K562 (cell line): ENCODE data around the gene NLGN2. TPM values are rescaled to one million over a fixed set of nuclear protein-coding genes. Genes with fewer than 3 reads are reported as not detected.

Experiments used
- ATAC-seq: fragments of 200-7000 bp; cut with Tn5 transposase; 3 replicates; pipeline ENCODE4 v1.9.1; 2020; ENCODE audit warnings: moderate library complexity
- BruUV-seq: library from RNA; stranded (reverse); fragments of 400-500 nt; replicated peaks from 2 replicates; lab custom pipeline; 2021; lab: Mats Ljungman, UMichigan
- CTCF ChIA-PET: fragments of 300-600 bp; formaldehyde crosslinking; extraction: SDS; loops from one replicate; lab custom pipeline; 2021; ENCODE audit warnings: low intra/inter-chr PET ratio; lab: Yijun Ruan, JAX
- POLR2A ChIA-PET: fragments of 300-600, 350-650 bp; sonication (Branson Sonifier 250); formaldehyde crosslinking; extraction: SDS; loops from one replicate; lab custom pipeline; 2021; ENCODE audit warnings: antibody characterized with exemption, inconsistent platforms; lab: Yijun Ruan, JAX
- DNase-seq, 4 experiments: peaks; one replicate each; pipeline versions ENCODE4 v3.0.0 to v3.0.0-alpha.2; 2011 to 2018; ENCODE audit warnings: low spot score in 3 of 4, mixed read lengths in 3 of 4; ENCODE audit errors: extremely low read depth in 1 of 4
- FAIRE-seq: peaks from 2 replicates; lab custom pipeline; 2011; peaks lifted over from hg19 to GRCh38; lab: Jason Lieb, UNC
- H2AFZ ChIP-seq: 2 replicates; pipeline ENCODE4 v1.6.0; 2011; ENCODE audit warnings: low read depth, low read length, control low read depth, inconsistent platforms
- H3K27ac ChIP-seq: fragments of 200-600 bp; 3 replicates; pipeline ENCODE4 v1.8.0; 2011; ENCODE audit warnings: low read depth, mild to moderate bottlenecking, control low read depth, inconsistent platforms, low read length, moderate library complexity, mixed read lengths; ENCODE audit errors: extremely low read depth
- H3K27me3 ChIP-seq, 2 experiments: fragments of 300-600 bp in 1 of 2; 2 replicates in 1 of 2; 3 replicates in 1 of 2; pipeline versions ENCODE4 v1.6.0 to v1.8.0; 2011; ENCODE audit warnings: inconsistent platforms in 2 of 2, low read length in 2 of 2, mild to moderate bottlenecking in 1 of 2, mixed read lengths in 1 of 2, moderate library complexity in 1 of 2; ENCODE audit not compliant: control insufficient read depth in 2 of 2, insufficient read depth in 2 of 2
- H3K36me3 ChIP-seq: fragments of 300-600 bp; 3 replicates; pipeline ENCODE4 v1.8.0; 2011; ENCODE audit warnings: mild to moderate bottlenecking, low read length, inconsistent platforms; ENCODE audit not compliant: control insufficient read depth, insufficient read depth
- H3K4me1 ChIP-seq, 2 experiments: fragments of 200-600 bp in 1 of 2; replicated peaks in 1 of 2; 2 replicates in 1 of 2; 3 replicates in 1 of 2; pipeline versions ENCODE4 v1.5.1 to v1.8.0; 2011; ENCODE audit warnings: inconsistent platforms in 2 of 2, low read length in 2 of 2, mild to moderate bottlenecking in 1 of 2, mixed read lengths in 1 of 2, moderate library complexity in 1 of 2; ENCODE audit not compliant: control insufficient read depth in 2 of 2, insufficient read depth in 2 of 2
- H3K4me2 ChIP-seq: 2 replicates; pipeline ENCODE4 v1.6.1; 2011; ENCODE audit warnings: low read length, control low read depth, inconsistent platforms, mixed read lengths; ENCODE audit not compliant: insufficient read depth
- H3K4me3 ChIP-seq: fragments of 200-600 bp; sonication (generic), shearing (Covaris generic); 2 replicates; pipeline ENCODE4 v1.5.1; 2016; ENCODE audit warnings: control low read depth, inconsistent platforms
- H3K79me2 ChIP-seq: fragments of 200-600 bp; 3 replicates; pipeline ENCODE4 v1.8.0; 2011; ENCODE audit warnings: low read length, inconsistent platforms; ENCODE audit not compliant: control insufficient read depth, insufficient read depth
- H3K9ac ChIP-seq, 2 experiments: 2 replicates each; pipeline versions ENCODE4 v1.6.0 to v1.6.1; 2011; ENCODE audit warnings: low read depth in 2 of 2, low read length in 2 of 2, control low read depth in 1 of 2, inconsistent platforms in 1 of 2, mild to moderate bottlenecking in 1 of 2, mixed read lengths in 1 of 2; ENCODE audit not compliant: insufficient read depth in 1 of 2
- H3K9me1 ChIP-seq: one replicate; pipeline ENCODE4 v1.6.0; 2011; ENCODE audit warnings: inconsistent platforms, mild to moderate bottlenecking, low read length, moderate library complexity; ENCODE audit not compliant: control insufficient read depth, insufficient read depth
- H3K9me3 ChIP-seq: replicated peaks from 2 replicates; pipeline ENCODE4 v1.5.1; 2011; ENCODE audit warnings: low read depth, low read length, inconsistent platforms; ENCODE audit not compliant: control insufficient read depth, insufficient read depth
- H4K20me1 ChIP-seq: replicated peaks from 2 replicates; pipeline ENCODE4 v1.6.1; 2011; ENCODE audit warnings: low read length, inconsistent platforms, mixed read lengths; ENCODE audit not compliant: control insufficient read depth, insufficient read depth
- LARP7 ChIP-seq: fragments of 450-650 bp; IDR thresholded peaks from 2 replicates; pipeline ENCODE4 v1.6.1; 2016
- MYNN ChIP-seq, 2 experiments: sonication (generic); formaldehyde crosslinking in 1 of 2; IDR thresholded peaks; 2 replicates each; pipeline versions ENCODE4 v1.5.0 to v1.6.1; 2016 to 2020; ENCODE audit warnings: antibody characterized with exemption in 1 of 2, missing genetic modification reagents in 1 of 2
- ZNF77 ChIP-seq: fragments of 250-450 bp; sonication (Bioruptor Pico); IDR thresholded peaks from 2 replicates; pipeline ENCODE4 v1.5.0; 2020
- WGBS: fragments of 100-300 bp; shearing (Covaris generic); methylation state at CpG from one replicate; pipeline ENCODE4 v1.1.6; 2016; ENCODE audit warnings: low coverage, mixed read lengths; ENCODE audit not compliant: insufficient coverage; ENCODE audit errors: missing lambda C conversion rate; 5-methylcytosine and 5-hydroxymethylcytosine counted together
- in situ Hi-C: fragments of 300-500 bp; cut with MboI; formaldehyde crosslinking; loops from 4 replicates; pipeline ENCODE4 v1.15.0; 2018; ENCODE audit warnings: inconsistent platforms, mixed read lengths
- intact Hi-C: fragments of 100-400 bp; cut with micrococcal nuclease; formaldehyde crosslinking; loops from 2 replicates; pipeline ENCODE4 v1.14.2; 2022
- polyA plus RNA-seq, 8 experiments: library from polyadenylated mRNA; depleted of rRNA in 4 of 8; stranded (reverse) in 5 of 8; unstranded in 3 of 8; fragments of >200 nt; fragmentation: Nextera tagmentation in 2 of 8; fragmentation: Illumina TruSeq in 1 of 8; extraction: Ambion mirVana in 2 of 8; extraction: Trizol in 1 of 8; gene quantifications; 2 replicates each; pipeline versions ENCODE4 v1.2.1 to v1.2.3, GENCODE V29; 2011 to 2014; ENCODE audit warnings: inconsistent platforms in 1 of 8, missing spikeins in 1 of 8
- total RNA-seq, 7 experiments: library from RNA; depleted of rRNA in 6 of 7; stranded (reverse); fragments of >200 nt in 6 of 7; fragmentation: Illumina TruSeq in 2 of 7; extraction: Trizol in 2 of 7; gene quantifications; 2 replicates each; pipeline versions ENCODE4 v1.2.1 to v1.2.3, GENCODE V29; 2011 to 2021; ENCODE audit warnings: low replicate concordance in 1 of 7
- TF ChIP-seq, protein P1 (sequence below): fragments of 200-800 bp; sonication (Bioruptor generic); IDR thresholded peaks from 2 replicates; pipeline ENCODE4 v1.6.1; 2017; ENCODE audit warnings: missing genetic modification characterization, missing compliant biosample characterization

The NLGN2 gene
- total and polyA plus RNA-seq, 9 of the 15 experiments (the other 6 are each of a cell fraction or from before 2014, with no cell fraction given) = 0.11 to 7.8 (median 0.77) TPM

DNA sequence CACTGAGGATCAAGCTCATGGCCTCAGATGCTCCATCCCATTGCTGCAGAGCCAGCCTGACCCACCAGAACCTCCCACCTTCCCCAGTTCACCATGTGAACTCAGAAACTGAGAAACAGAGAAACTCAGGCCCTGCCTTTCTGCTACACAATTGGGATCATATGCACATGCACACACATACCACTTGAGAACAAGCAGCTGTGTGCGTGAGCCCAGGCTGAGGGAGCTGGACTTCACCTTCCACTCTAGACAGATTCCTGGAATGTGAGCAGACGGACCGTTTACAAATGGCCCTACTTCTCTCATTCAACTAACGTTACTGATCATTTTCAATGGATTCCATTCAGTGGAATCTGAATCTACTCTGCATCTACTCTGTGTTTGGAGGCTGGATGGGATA lies 16.0 kb downstream of the NLGN2 start (continued):
- TF ChIP-seq, protein P1, sequence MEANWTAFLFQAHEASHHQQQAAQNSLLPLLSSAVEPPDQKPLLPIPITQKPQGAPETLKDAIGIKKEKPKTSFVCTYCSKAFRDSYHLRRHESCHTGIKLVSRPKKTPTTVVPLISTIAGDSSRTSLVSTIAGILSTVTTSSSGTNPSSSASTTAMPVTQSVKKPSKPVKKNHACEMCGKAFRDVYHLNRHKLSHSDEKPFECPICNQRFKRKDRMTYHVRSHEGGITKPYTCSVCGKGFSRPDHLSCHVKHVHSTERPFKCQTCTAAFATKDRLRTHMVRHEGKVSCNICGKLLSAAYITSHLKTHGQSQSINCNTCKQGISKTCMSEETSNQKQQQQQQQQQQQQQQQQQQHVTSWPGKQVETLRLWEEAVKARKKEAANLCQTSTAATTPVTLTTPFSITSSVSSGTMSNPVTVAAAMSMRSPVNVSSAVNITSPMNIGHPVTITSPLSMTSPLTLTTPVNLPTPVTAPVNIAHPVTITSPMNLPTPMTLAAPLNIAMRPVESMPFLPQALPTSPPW (CRISPR knock-in tag) = no peak

DNA sequence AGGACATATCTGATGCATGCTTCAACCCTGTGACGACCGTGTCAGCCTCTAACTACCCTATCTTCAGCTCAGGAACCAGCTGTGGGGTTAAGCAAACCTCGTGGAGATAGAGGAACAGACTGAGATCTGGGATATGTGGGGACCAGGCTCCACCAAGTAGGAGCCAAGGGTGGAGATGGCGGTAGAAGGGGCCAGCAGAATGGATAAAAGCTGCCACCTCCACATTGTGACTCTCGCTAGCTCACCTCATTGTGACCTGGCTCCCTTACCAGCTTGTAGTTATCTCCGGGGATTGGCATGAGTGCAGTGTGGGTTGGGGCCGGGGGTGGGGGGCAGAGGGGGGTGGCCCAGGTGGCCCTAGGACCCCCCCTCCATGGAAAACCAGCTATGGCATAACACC lies 17.7 kb downstream of the NLGN2 start, which contains the start of gene SPEM2:
Gene SPEM2, plus strand, starts transcription at position 301 of the 400 bp plus-strand sequence. Its CDS starts 73 bp downstream, at position 374.
- 13% methylated on average over 5 of the region's 7 CpGs for WGBS
- H3K79me2 ChIP-seq = no peaks in the 10 kb centered on the region
- DNase-seq = no peak
- ChIA-PET POLR2A (interaction anchor here (0.6 to 1.8 kb wide), 2 partner anchors 10 to 51 kb away, joined by 3 to 8 read pairs; partner anchors contain the start of gene TMEM102), CTCF (no interaction called here)
- intact Hi-C loops (no loop called here), in situ Hi-C loops (no loop called here)
- H3K36me3 ChIP-seq = no peaks in the 10 kb centered on the region
- TF ChIP-seq LARP7 = no peak
- no peak for TF ChIP-seq MYNN (IDR thresholded peaks at IDR 0.05)
- TF ChIP-seq MYNN (CRISPR knock-in tag; IDR thresholded peaks at IDR 0.05) = no peak
- TF ChIP-seq ZNF77 (CRISPR knock-in tag) = no peak
- H3K4me1 ChIP-seq = peaks cover 0 to 14% of the 10 kb centered on the region in 2 experiments; a peak in 2 of 5 replicates
- H3K27ac ChIP-seq = no peak within 1 kb of the TSS
- no peak for FAIRE-seq
- H4K20me1 ChIP-seq = no peaks in the 10 kb centered on the region
- BruUV-seq = no TSS peak
- H3K4me3 ChIP-seq = no peak within 1 kb of the TSS
- no peaks in the 10 kb centered on the region for H3K27me3 ChIP-seq
- no peaks in the 10 kb centered on the region for H3K9me3 ChIP-seq
- no peak within 1 kb of the TSS for H3K4me2 ChIP-seq
- no peaks in the 10 kb centered on the region for H3K9me1 ChIP-seq
- peak within 1 kb of the TSS in 1 of 2 experiments; percentile 17; a peak in 1 of 4 replicates for H3K9ac ChIP-seq
- no peak for ATAC-seq
- no peak within 1 kb of the TSS for H2AFZ ChIP-seq
